ENCODE data around the gene DHX8. TPM values are rescaled to one million over a fixed set of nuclear protein-coding genes. Genes with fewer than 3 reads are reported as not detected.

DHX8 gene
- total RNA-seq, 1 donor from 2014 or later, result 63.4 TPM

- no peak overlapping the region for H3K27ac Mint-ChIP-seq
- intact Hi-C loops (cut with micrococcal nuclease), result no loop called here
- H3K27me3 Mint-ChIP-seq, result peaks cover 26% of the 10 kb centered on the region
- CTCF ChIA-PET, result no interaction called here
- H3K9me3 Mint-ChIP-seq, result no peaks in the 10 kb centered on the region
- no peaks in the 10 kb centered on the region for H3K4me1 Mint-ChIP-seq
- POLR2A ChIA-PET, result no interaction called here
- no peak overlapping the region for H3K4me3 Mint-ChIP-seq
- DNase-seq, result no peak
- no peak for ATAC-seq (ENCODE audit: low read depth)
- no peak for TF ChIP-seq CTCF (IDR thresholded peaks at IDR 0.05)
- H3K36me3 Mint-ChIP-seq (ENCODE audit: low read depth), result no peaks in the 10 kb centered on the region
These were observed 20.5 kb upstream of the DHX8 start for GRCh38 chr17:43463241-43463640.

- H3K27ac Mint-ChIP-seq, result no peak overlapping the region
- no peaks in the 10 kb centered on the region for H3K36me3 Mint-ChIP-seq (ENCODE audit: low read depth)
- ChIA-PET POLR2A (no interaction called here), CTCF (interaction anchor here (0.6 kb wide), 1 partner anchor 32 kb away, joined by 3 read pairs; no protein-coding TSS in a partner anchor)
- no peaks in the 10 kb centered on the region for H3K4me1 Mint-ChIP-seq
- DNase-seq, result no peak
- no peak for ATAC-seq (ENCODE audit: low read depth)
- intact Hi-C loops (cut with micrococcal nuclease), result no loop called here
- H3K27me3 Mint-ChIP-seq, result peaks cover 26% of the 10 kb centered on the region
- H3K9me3 Mint-ChIP-seq, result no peaks in the 10 kb centered on the region
- no peak for TF ChIP-seq CTCF (IDR thresholded peaks at IDR 0.05)
- no peak overlapping the region for H3K4me3 Mint-ChIP-seq
These were observed 19.7 kb upstream of the DHX8 start for GRCh38 chr17:43464046-43464445.

- Mint-ChIP-seq H3K27me3 (peaks cover 26% of the 10 kb centered on the region), H3K27ac (no peak overlapping the region), H3K4me3 (no peak overlapping the region), H3K9me3 (no peaks in the 10 kb centered on the region), H3K4me1 (no peaks in the 10 kb centered on the region), H3K36me3 (ENCODE audit: low read depth) (no peaks in the 10 kb centered on the region)
- ChIA-PET POLR2A (no interaction called here), CTCF (no interaction called here)
- intact Hi-C loops (cut with micrococcal nuclease), result no loop called here
- no peak for TF ChIP-seq CTCF (IDR thresholded peaks at IDR 0.05)
- ATAC-seq (ENCODE audit: low read depth) (no peak), DNase-seq (no peak)
These were observed 18.7 kb upstream of the DHX8 start for GRCh38 chr17:43465049-43465448.

- intact Hi-C loops (cut with micrococcal nuclease), result no loop called here
- Mint-ChIP-seq H3K27ac (no peak overlapping the region), H3K4me3 (no peak overlapping the region), H3K36me3 (ENCODE audit: low read depth) (no peaks in the 10 kb centered on the region), H3K9me3 (no peaks in the 10 kb centered on the region), H3K4me1 (no peaks in the 10 kb centered on the region), H3K27me3 (peaks cover 25% of the 10 kb centered on the region)
- ATAC-seq (ENCODE audit: low read depth) (no peak), DNase-seq (no peak)
- POLR2A ChIA-PET, result no interaction called here
- CTCF ChIA-PET, result interaction anchor here (0.6 kb wide), 1 partner anchor 16 kb away, joined by 3 read pairs; the partner anchor contains the start of gene DHX8
- no peak for TF ChIP-seq CTCF (IDR thresholded peaks at IDR 0.05)
These were observed 15.7 kb upstream of the DHX8 start for GRCh38 chr17:43467981-43468581.

- no peak for DNase-seq
- Mint-ChIP-seq H3K27me3 (peaks cover 23% of the 10 kb centered on the region), H3K4me1 (no peaks in the 10 kb centered on the region), H3K27ac (no peak overlapping the region), H3K4me3 (no peak overlapping the region), H3K36me3 (ENCODE audit: low read depth) (no peaks in the 10 kb centered on the region), H3K9me3 (no peaks in the 10 kb centered on the region)
- TF ChIP-seq CTCF (IDR thresholded peaks at IDR 0.05), result no peak
- CTCF ChIA-PET, result no interaction called here
- no peak for ATAC-seq (ENCODE audit: low read depth)
- intact Hi-C loops (cut with micrococcal nuclease), result no loop called here
- POLR2A ChIA-PET, result interaction anchor here (0.5 kb wide), 1 partner anchor 35 kb away, joined by 3 read pairs; no protein-coding TSS in a partner anchor
These were observed 15.1 kb upstream of the DHX8 start for GRCh38 chr17:43468691-43469139.

All from activated B cell treated with CpG ODN at 0.5 μM for 24 hours (primary cell).